GM12801 (cell line): ENCODE data around the gene SCLT1.

Source experiments
- TF ChIP-seq, protein P1 (sequence below): IDR thresholded peaks from one replicate; pipeline ENCODE4 v1.5.1; 2011; ENCODE audit warnings: control low read depth; ENCODE audit not compliant: insufficient read length; ENCODE audit errors: extremely low read depth

The SCLT1 gene

DNA sequence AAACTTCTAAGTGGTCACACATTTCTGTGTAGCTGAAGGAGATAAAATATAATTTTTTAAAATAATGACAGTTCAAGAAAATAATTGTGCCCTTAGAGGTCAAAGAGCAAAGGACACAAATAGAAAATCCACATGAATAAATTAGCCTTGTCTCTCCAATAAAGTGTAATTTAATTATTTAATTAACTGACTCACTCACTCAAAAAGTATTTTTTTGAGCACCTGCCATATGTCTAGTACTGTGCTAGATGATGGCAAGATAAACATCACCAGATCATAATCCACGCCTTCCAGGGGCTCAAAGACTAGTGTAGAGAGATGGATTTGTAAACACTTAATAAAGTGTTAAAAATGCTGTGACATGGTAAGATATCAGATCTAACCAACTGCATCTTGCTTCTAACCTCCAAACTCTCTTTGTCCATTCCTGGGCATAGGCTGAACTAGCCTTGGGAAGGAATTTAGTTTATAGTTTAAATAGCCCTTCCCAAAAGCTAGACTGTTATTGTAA, 112.5 kb downstream of the SCLT1 start:
- TF ChIP-seq, protein P1, sequence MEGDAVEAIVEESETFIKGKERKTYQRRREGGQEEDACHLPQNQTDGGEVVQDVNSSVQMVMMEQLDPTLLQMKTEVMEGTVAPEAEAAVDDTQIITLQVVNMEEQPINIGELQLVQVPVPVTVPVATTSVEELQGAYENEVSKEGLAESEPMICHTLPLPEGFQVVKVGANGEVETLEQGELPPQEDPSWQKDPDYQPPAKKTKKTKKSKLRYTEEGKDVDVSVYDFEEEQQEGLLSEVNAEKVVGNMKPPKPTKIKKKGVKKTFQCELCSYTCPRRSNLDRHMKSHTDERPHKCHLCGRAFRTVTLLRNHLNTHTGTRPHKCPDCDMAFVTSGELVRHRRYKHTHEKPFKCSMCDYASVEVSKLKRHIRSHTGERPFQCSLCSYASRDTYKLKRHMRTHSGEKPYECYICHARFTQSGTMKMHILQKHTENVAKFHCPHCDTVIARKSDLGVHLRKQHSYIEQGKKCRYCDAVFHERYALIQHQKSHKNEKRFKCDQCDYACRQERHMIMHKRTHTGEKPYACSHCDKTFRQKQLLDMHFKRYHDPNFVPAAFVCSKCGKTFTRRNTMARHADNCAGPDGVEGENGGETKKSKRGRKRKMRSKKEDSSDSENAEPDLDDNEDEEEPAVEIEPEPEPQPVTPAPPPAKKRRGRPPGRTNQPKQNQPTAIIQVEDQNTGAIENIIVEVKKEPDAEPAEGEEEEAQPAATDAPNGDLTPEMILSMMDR = no peak

DNA sequence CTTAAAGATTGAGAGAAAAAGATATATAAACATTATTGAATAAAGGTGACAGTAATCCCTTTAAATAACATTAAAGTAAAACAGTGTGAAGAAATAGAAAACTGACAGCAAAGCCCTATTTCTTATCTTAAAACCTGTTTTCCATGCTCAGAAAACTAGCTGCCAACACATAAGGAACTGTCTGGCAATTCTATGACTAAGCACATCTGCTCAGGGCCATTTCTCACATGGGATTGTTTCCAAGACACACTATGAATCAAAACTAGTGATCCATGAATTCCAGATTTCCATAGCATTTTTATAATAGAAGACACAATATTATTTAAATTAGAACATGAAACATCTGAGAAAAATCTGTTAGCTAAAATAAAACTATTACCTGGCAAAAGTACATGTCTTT, 113.4 kb downstream of the SCLT1 start:
- TF ChIP-seq, protein P1 = no peak

DNA sequence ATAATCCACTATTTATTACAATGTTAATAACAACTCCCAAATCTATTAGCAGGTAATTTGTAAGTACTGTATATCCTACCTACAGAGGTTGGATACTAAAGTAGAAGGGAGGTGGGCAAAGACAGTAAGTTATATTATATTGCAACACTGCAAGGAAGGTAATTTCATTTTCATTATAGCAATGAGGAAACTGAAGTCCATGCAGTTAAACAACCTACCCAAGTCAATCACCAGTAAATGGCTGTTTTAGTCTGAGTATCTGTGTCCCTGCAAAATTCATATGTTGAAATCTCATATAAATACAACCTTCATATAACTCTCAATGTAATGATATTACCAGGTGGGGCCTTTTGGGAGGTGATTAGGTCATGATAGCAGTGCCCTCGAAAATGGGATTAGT, 114.4 kb downstream of the SCLT1 start:
- TF ChIP-seq, protein P1 = no peak

GRCh38 chr4:128974136-128974581, 119.2 kb downstream of the SCLT1 start:
- TF ChIP-seq, protein P1 = no peak

GRCh38 chr4:128973384-128973783, 120.0 kb downstream of the SCLT1 start:
- TF ChIP-seq, protein P1 = no peak

- TF ChIP-seq, protein P1 = no peak
Observed at GRCh38 chr4:128961405-128961804, 131.9 kb downstream of the SCLT1 start.

GRCh38 chr4:128958194-128958593, 135.1 kb downstream of the SCLT1 start:
- TF ChIP-seq, protein P1 = no peak
